PC-9 (cell line): ENCODE measurements around the gene GMDS.

Experiments
- EZH2 ChIP-seq: fragments of 200-600 bp; sonication (generic); IDR thresholded peaks from 2 replicates; pipeline ENCODE4 v1.8.0; 2017; ENCODE audit warnings: antibody characterized with exemption, low read depth
- TF ChIP-seq, protein P1 (sequence below): fragments of 200-600 bp; sonication (generic); conservative IDR thresholded peaks from 2 replicates; pipeline ENCODE4 v1.6.1; 2017; ENCODE audit warnings: mixed run types, antibody characterized with exemption, mild to moderate bottlenecking, moderate library complexity

GRCh38 chr6:1856381-1856780 lies 389.0 kb downstream of the GMDS start:
- TF ChIP-seq, protein P1, sequence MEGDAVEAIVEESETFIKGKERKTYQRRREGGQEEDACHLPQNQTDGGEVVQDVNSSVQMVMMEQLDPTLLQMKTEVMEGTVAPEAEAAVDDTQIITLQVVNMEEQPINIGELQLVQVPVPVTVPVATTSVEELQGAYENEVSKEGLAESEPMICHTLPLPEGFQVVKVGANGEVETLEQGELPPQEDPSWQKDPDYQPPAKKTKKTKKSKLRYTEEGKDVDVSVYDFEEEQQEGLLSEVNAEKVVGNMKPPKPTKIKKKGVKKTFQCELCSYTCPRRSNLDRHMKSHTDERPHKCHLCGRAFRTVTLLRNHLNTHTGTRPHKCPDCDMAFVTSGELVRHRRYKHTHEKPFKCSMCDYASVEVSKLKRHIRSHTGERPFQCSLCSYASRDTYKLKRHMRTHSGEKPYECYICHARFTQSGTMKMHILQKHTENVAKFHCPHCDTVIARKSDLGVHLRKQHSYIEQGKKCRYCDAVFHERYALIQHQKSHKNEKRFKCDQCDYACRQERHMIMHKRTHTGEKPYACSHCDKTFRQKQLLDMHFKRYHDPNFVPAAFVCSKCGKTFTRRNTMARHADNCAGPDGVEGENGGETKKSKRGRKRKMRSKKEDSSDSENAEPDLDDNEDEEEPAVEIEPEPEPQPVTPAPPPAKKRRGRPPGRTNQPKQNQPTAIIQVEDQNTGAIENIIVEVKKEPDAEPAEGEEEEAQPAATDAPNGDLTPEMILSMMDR, result no peak
- no peak for TF ChIP-seq EZH2
